GM12875 (cell line): Measurements from ENCODE around the gene PDCD1LG2.

ENCODE experiments used
- H3K4me3 ChIP-seq: one replicate; pipeline ENCODE4 v1.5.1; 2011; ENCODE audit warnings: low read depth, low read length, control low read depth
- CTCF ChIP-seq: IDR thresholded peaks from 2 replicates; pipeline ENCODE4 v1.5.1; 2011; ENCODE audit warnings: low read depth, mild to moderate bottlenecking, control low read depth, inconsistent platforms, low read length, moderate library complexity, borderline replicate concordance; ENCODE audit not compliant: insufficient read depth

PDCD1LG2 gene

GRCh38 chr9:5556101-5556705 lies 45.9 kb downstream of the PDCD1LG2 start:
- TF ChIP-seq CTCF, result no peak
- no peak overlapping the region for H3K4me3 ChIP-seq

GRCh38 chr9:5557606-5558587 lies 47.6 kb downstream of the PDCD1LG2 start:
- TF ChIP-seq CTCF, result no peak
- no peak overlapping the region for H3K4me3 ChIP-seq

- H3K4me3 ChIP-seq, result no peak overlapping the region
- no peak for TF ChIP-seq CTCF
Observed at GRCh38 chr9:5559659-5560058, 49.3 kb downstream of the PDCD1LG2 start.

- no peak for TF ChIP-seq CTCF
- H3K4me3 ChIP-seq, result no peak overlapping the region
Observed at GRCh38 chr9:5560443-5561100, 50.2 kb downstream of the PDCD1LG2 start.

- TF ChIP-seq CTCF, result no peak
- no peak overlapping the region for H3K4me3 ChIP-seq
Observed at GRCh38 chr9:5561828-5562488, 51.6 kb downstream of the PDCD1LG2 start.

- no peak overlapping the region for H3K4me3 ChIP-seq
- no peak for TF ChIP-seq CTCF
Observed at GRCh38 chr9:5562806-5563416, 52.6 kb downstream of the PDCD1LG2 start.
